Activated CD8-positive, alpha-beta memory T cell treated with anti-CD3 and anti-CD28 coated beads for 36 hours (primary cell): Measurements from ENCODE around the gene PDXK. TPM values are rescaled to one million over a fixed set of nuclear protein-coding genes. Genes with fewer than 3 reads are reported as not detected.

Source experiments
- CTCF ChIA-PET: fragments of 350-600 bp; sonication (Branson Sonifier 250); formaldehyde crosslinking; loops from one replicate; lab custom pipeline; 2021; ENCODE audit warnings: antibody characterized with exemption; lab: Charles Lee
- POLR2A ChIA-PET: fragments of 350-600 bp; sonication (Branson Sonifier 250); formaldehyde crosslinking; loops from one replicate; lab custom pipeline; 2021; ENCODE audit warnings: antibody characterized with exemption; lab: Charles Lee
- total RNA-seq, 2 experiments: library from RNA; stranded (reverse); gene quantifications; one replicate each; pipeline ENCODE4 v1.2.3, GENCODE V29; 2021

PDXK gene
- total RNA-seq, 2 experiments from 2014 or later = 113 to 115 TPM

DNA sequence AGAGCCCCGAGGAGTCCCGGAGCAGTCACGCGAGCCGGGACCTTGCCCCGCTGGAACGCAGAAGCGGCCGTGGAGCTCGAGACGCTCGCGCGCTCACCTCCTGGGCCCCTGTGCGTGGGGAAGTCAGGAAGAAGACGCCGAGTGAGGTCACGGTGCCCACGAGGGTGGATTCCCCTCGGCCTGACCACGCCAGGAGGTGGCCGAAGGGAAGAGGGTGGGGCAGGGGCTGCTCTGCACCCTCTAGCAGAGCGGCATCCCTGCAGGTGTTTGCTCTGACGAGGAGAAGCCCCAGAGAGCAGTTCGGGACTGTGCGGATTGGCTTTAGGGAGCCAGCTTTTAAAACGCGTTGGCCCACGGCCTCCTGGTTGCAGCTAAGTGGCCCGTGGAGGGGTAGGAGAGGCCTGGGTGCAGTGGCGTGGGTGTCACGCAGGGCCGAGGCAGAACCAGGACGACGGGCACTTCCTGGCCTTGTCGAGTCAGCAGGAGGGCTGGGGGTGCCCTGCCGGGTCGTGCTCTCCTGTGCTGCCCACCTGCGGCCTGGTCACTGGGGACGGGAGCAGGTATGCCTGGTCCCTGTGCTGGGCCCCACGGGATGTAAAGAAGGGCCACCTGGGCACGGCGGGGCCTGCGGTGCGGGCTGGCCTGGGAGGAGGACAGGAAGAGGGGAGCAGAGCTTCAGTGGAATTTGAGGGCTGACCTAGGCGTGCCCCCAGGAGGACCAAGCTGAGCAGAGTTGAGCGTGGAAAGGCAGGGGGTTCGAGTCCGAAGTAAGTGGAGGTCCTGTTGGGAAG lies 1.0 kb downstream of the PDXK start:
- CTCF ChIA-PET = interaction anchor here (0.8 to 2.0 kb wide), 2 partner anchors 8 to 60 kb away, joined by 3 to 10 read pairs; no protein-coding TSS in a partner anchor
- POLR2A ChIA-PET = interaction anchor here (0.6 to 2.2 kb wide), 2 partner anchors 8 to 1797 kb away, joined by 5 to 20 read pairs; no protein-coding TSS in a partner anchor

DNA sequence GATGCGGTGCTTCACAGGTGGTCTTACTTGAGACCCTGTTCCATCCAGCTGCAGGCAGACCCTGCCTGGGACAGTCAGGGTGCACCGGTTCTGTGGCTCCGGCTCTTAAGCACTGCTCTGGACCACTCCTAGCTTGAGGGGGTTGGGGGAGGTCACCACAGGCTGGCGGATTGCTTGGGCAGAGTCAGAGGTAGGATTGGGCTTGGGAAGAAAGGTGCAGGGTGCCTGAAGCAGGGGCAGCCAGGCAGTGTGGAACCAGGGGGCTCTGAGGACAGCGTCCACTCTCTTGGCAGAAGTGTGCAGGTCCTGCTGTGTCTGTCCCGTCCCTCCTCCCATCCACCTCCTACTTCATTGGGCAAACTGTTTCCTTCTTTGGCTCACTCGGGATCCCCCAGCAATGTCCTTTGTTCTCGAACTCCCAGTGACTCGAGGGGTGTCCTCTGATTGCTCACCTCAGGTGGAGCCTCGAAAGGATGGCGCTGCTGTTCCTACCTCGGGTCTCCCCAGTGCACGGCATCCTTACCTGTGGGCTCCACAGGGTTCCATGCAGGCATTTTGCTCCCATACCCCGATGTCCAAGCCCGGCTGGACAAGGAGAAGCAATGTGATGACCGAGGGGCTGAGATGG lies 1.7 kb downstream of the PDXK start:
- ChIA-PET CTCF (interaction anchor here (2.0 kb wide), 1 partner anchor 8 kb away, joined by 10 read pairs; no protein-coding TSS in a partner anchor), POLR2A (interaction anchor here (2.2 kb wide), 1 partner anchor 8 kb away, joined by 20 read pairs; no protein-coding TSS in a partner anchor)

DNA sequence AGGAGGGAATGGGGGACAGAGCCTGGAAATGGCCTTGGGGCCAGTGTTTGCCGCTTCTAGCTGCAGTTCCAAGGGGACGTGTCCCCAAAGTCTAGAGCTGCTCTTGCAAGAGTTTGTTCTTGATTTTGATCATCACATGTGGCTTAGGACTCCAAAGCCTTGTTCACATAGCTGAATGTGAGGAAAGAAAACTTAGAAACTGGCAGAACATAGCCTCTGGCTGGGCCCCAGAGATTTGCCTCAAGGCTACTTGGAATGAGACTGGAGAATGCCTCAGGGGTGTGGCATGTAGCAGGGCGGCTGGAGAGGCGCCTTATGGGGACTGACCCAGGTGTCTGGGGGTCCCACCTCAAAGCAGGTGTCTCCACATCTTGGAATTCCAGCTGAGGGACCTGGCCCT lies 2.3 kb downstream of the PDXK start:
- POLR2A ChIA-PET = no interaction called here
- CTCF ChIA-PET = no interaction called here

DNA sequence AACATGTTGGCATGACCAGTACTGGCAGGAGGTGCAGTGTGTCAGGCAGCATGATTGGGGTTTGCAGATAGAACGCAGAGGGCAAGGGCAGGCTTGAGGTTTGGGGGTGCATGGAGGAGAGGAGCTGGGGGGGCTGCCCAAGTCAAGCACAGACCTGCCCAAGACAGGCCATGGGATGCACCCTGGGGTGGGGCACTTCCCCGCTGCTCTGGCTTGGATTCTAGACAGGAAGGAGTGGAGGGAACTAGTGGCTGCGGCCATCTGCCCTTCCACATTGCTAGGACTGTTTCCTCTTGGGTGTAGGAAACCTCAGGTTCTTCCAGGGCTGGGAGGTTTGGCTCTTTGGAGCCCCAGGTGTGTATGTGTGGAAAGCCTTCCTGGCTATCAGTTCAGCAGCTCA lies 3.0 kb downstream of the PDXK start:
- ChIA-PET POLR2A (no interaction called here), CTCF (interaction anchor here (0.6 kb wide), 1 partner anchor 83 kb away, joined by 3 read pairs; no protein-coding TSS in a partner anchor)

DNA sequence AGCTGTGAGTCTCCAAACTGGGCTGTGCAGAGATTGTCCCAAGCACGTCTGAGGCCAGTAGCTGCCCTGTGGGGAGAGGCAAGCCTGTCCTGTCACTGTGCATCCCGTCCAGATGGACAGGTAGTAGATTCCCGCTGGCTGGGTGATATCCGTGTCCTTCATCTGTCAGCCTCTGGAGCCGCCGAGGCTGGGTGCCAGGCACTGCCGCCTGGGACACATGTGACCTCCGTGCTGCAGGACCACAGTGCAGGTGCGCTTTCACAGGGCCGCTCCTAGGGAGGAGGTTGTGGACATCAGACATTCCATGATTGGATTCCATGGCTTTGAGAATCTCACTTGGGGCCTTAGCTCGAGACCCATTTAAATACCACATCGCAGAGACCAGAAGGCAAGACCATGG lies 4.7 kb downstream of the PDXK start:
- ChIA-PET CTCF (no interaction called here), POLR2A (no interaction called here)

DNA sequence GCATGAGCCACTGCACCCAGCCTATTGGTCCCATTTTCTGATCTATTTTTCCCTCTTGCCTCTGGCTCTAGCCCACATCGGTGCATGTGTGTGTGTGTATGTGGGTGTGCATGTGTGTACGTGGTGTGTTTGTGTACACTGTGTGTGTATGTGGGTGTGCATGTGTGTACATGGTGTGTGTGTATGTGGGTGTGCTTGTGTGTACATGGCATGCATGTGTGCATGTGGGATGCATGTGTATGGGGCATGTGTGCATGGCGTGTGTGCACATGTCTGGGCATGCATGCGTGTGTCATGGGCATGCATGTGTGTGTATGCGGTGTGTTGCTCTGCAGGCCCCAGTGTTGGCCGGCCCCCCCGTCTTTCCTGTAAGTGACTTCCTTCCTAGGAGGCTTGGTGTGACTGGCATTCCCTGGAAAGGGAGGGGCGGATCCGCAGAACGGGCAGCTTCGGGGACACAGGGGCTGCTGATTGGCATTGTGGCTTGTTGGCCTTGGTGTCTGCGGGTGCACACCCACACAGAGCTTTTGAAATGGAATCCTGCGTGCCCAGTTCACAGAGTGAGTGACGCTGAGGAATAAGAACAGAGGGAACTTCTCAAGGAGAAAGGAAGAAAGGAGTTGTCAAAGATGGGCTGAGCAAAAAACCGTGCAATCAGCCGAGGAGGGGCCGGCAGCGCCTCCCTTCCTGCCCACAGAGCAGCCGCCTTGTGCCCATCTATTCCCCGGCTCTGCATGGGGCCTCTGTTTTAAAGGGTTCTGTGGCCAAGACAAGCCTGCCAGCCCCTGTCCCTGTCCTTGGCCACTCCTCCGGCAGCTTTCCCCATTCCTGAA lies 8.0 kb downstream of the PDXK start:
- POLR2A ChIA-PET = no interaction called here
- CTCF ChIA-PET = interaction anchor here (0.7 kb wide), 1 partner anchor 23 kb away, joined by 5 read pairs; no protein-coding TSS in a partner anchor

DNA sequence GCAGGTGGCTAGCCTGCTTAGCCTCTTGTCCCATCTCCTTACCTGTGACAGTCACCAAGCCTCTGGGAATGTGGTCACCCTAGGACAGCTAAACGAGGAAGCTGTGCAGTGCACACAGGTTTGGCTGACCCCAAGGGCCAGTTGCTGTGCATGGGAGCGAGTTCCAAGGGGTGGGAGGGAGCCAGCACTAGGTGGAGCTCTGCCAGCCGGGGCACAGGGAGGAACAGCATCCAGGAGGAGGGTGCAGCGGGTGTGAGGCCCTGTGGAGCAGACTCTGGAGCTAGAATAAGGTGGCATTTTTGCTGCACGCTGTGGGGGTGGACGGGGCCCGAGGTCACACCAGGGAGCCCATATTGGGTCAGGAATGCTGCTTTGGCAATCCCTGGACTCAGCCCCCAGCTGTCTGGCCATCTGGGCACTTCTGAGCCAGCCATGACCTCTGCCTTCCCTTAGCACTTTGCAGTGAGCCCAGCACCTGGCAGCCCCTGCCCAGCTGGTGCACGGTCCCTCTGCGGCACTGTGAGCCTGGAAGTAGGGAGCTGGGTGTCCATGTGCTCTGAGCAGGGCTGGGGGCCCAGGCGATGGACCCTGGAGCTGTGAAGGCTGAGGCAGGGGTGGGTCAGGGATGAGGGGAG lies 8.7 kb downstream of the PDXK start:
- ChIA-PET CTCF (interaction anchor here (1.1 to 2.2 kb wide), 3 partner anchors 8 to 248 kb away, joined by 4 to 10 read pairs (median 10); no protein-coding TSS in a partner anchor), POLR2A (interaction anchor here (1.4 kb wide), 2 partner anchors 8 to 21 kb away, joined by 3 to 20 read pairs; partner anchors contain the start of gene PDXK)

- CTCF ChIA-PET = interaction anchor here (0.6 to 2.2 kb wide), 5 partner anchors 8 to 348 kb away, joined by 3 to 10 read pairs (median 4); no protein-coding TSS in a partner anchor
- POLR2A ChIA-PET = interaction anchor here (1.3 to 1.4 kb wide), 3 partner anchors 8 to 68 kb away, joined by 3 to 20 read pairs (median 7); partner anchors contain the start of gene PDXK
Observed at GRCh38 chr21:43728154-43728466, 9.2 kb downstream of the PDXK start.

DNA sequence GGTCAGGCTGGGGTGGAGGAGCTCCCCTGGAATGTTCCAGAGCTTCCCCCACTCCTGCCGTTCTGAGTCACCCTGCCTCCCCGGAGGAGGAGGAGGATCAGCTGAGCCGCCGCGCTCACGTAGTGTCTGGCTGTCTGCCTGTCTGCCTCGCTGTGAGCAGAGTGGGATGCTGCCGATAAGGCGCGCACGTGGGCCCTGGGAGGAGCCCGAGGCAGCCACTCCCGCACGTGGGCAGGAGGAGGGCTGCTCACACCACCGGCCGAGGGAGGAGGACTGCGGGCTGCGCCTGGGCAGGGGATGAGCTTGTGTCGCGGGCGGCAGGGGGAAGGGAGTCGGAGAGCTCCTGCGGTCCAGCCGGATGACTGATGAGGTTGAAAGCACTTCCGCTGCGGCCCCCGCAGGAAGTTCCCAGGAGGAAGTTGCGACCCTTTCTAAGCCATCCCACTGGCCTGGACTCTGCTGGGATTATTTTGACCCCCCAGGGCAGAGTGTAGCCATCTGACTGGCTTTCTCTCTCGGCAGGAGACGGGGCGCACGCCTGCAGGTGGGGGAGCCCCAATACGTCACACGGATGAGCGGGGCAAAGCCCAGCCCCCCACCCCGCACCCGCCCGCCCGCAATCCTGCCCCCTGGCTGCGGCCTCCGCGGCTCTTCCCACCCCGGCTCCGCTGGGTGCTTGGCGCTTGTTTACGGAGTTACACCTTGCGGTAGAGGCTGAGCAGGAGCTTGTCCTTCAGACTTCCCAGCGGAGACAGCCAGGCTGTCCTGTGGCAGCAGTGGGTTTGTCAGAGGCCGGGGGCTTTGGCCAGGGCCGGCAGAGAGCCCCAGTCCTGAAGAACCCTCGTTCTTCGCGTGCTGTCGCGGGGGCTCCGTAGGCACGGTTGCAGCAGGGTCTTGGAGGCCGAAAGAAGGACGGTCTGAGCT lies 9.8 kb downstream of the PDXK start:
- ChIA-PET POLR2A (interaction anchor here (0.5 to 1.4 kb wide), 5 partner anchors 9 to 68 kb away, joined by 3 to 20 read pairs (median 3); partner anchors contain the start of genes PDXK and RRP1), CTCF (interaction anchor here (0.6 to 2.2 kb wide), 6 partner anchors 9 to 347 kb away, joined by 3 to 10 read pairs (median 4); no protein-coding TSS in a partner anchor)

DNA sequence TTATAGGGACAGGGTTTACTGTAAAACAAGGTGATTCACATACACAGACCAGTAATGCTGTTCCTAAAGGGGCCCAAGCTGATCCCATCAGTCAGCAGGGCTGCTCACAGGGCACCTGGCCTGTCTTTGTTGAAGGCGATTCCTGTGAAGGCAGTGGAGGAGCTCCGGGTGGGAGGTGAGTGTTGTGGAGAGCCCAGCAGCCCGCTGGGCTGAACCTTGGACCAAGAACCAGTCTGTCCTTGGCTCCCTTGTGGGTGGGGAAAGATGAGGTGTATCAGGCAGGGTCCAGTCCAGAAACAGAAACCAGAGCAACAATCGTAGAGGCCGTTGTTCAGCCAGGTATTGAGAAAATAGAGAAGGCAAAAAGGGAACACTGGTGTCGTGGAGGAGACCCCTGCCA lies 12.5 kb downstream of the PDXK start:
- CTCF ChIA-PET = no interaction called here
- POLR2A ChIA-PET = no interaction called here

DNA sequence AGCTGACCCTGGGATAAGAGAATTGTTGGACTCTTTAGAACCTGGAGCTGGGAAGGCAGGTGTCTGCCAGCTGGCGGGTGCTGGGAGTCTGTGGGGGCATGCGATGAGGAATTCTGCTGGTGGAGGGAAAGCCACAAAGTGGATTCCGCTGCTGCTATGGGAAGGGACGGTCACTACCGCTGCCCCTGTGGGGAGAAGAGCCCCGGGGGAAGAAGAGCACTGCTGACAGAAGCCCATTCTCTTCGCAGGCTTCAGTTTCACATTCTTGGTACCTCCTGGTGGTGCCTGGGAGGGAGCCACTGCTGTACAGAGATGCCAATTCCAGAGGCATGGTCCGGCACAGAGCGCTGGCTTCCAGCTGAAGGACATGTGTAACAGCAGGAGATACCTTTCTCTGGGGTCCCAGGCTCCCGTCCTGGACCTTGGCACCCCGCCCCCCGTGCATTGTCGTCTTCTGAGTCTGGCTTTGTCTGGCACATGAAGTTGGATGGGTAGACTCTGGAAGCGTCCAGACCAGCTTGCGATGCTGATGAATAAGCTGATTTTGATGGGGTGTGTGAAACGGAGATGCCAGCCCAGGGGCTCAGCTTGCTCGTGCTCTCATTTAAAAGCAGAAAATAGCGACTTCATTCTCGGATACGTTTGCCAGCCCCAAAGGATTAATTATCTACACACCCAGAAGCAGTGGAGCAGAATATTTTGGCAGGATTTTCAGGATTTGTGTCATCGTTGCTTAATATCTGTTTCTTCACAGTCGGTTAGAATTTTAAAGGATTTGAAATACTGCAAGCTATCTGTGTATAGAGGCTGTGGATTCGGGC lies 13.2 kb downstream of the PDXK start:
- POLR2A ChIA-PET = no interaction called here
- CTCF ChIA-PET = interaction anchor here (1.2 kb wide), 1 partner anchor 243 kb away, joined by 3 read pairs; no protein-coding TSS in a partner anchor

- CTCF ChIA-PET = interaction anchor here (1.2 kb wide), 1 partner anchor 242 kb away, joined by 3 read pairs; no protein-coding TSS in a partner anchor
- POLR2A ChIA-PET = no interaction called here
Observed at GRCh38 chr21:43733060-43733459, 14.1 kb downstream of the PDXK start.

- ChIA-PET CTCF (interaction anchor here (1.2 kb wide), 1 partner anchor 241 kb away, joined by 3 read pairs; no protein-coding TSS in a partner anchor), POLR2A (no interaction called here)
Observed at GRCh38 chr21:43733529-43734071, 14.7 kb downstream of the PDXK start.

DNA sequence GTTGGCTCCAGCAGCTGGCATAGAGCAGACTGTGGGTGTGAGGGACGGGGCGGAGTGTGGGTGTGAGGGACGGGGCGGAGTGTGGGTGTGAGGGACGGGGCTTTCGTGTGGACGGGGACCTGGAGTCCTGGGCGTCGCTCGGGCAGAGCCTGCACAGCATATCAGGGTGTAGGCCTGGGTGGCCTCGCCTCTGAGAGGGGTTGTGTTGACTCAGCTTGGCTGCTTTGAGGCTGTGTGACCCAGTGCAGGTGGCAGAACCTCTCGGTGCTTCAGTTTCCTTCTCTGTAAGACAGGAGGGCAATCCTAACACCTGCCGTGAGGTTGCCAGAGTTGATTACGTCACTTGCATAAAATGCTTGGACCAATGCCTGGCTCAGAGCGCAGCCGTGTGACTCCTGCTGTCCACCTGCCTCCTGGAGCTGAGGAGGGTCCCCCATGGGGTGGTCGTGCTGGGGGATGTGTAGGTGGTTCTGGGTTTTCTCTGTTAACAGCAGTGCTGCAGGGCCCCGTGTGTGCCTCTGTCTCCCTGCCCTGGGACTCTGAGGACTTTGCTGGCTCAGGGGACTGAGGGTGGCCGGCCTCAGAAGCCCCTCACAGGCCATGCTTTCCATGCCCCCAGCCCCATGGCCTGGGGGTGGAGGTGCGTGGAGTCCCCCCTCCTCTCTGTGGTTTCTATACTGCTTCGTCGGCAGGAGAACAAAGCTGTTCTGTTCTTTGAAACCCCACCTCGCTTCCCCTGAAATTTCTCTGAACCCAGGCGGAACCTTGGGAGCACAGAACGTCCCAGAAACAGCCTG lies 15.4 kb downstream of the PDXK start:
- ChIA-PET POLR2A (no interaction called here), CTCF (no interaction called here)

- ChIA-PET POLR2A (no interaction called here), CTCF (no interaction called here)
Observed at GRCh38 chr21:43734928-43735229, 15.9 kb downstream of the PDXK start.
